ENCODE results near the gene PDE10A. TPM values are rescaled to one million over a fixed set of nuclear protein-coding genes. Genes with fewer than 3 reads are reported as not detected.
"Not testable (repeated sequence)": the region's sequence is repeated elsewhere in the genome, so short reads cannot be mapped to it uniquely, and the experiment has no call there.

Gene PDE10A
- total RNA-seq, 1 donor from 2014 or later: 14.4 TPM

GRCh38 chr6:165557674-165558073, 105.4 kb downstream of the PDE10A start:
- no peak for TF ChIP-seq CTCF (IDR thresholded peaks at IDR 0.05; ENCODE audit: unreplicated experiment)
- DNase-seq (ENCODE audit: low spot score, unreplicated experiment): no peak
- Mint-ChIP-seq H3K4me3 (ENCODE audit: low read depth) (no peak overlapping the region), H3K4me1 (ENCODE audit: low read depth) (peaks cover 8% of the 10 kb centered on the region), H3K27ac (no peak overlapping the region), H3K9me3 (ENCODE audit: low read depth) (peaks cover 18% of the 10 kb centered on the region), H3K27me3 (no peaks in the 10 kb centered on the region), H3K36me3 (ENCODE audit: insufficient read depth) (peaks cover 12% of the 10 kb centered on the region)

- H3K27ac Mint-ChIP-seq: no peak overlapping the region
- DNase-seq (ENCODE audit: low spot score, unreplicated experiment): no peak
- H3K36me3 Mint-ChIP-seq (ENCODE audit: insufficient read depth): peaks cover 9% of the 10 kb centered on the region
- peaks cover 10% of the 10 kb centered on the region for H3K4me1 Mint-ChIP-seq (ENCODE audit: low read depth)
- H3K9me3 Mint-ChIP-seq (ENCODE audit: low read depth): peaks cover 17% of the 10 kb centered on the region
- no peaks in the 10 kb centered on the region for H3K27me3 Mint-ChIP-seq
- H3K4me3 Mint-ChIP-seq (ENCODE audit: low read depth): no peak overlapping the region
- no peak for TF ChIP-seq CTCF (IDR thresholded peaks at IDR 0.05; ENCODE audit: unreplicated experiment)
Measured at GRCh38 chr6:165556116-165556843, 106.8 kb downstream of the PDE10A start.

- DNase-seq (ENCODE audit: low spot score, unreplicated experiment); H3K36me3 Mint-ChIP-seq (ENCODE audit: insufficient read depth); H3K4me3 Mint-ChIP-seq (ENCODE audit: low read depth); H3K27ac Mint-ChIP-seq; H3K27me3 Mint-ChIP-seq: not testable (repeated sequence)
- peaks cover 11% of the 10 kb centered on the region for H3K9me3 Mint-ChIP-seq (ENCODE audit: low read depth)
- H3K4me1 Mint-ChIP-seq (ENCODE audit: low read depth): peaks cover 10% of the 10 kb centered on the region
Measured at GRCh38 chr6:165554644-165555043, 108.4 kb downstream of the PDE10A start.

- Mint-ChIP-seq H3K36me3 (ENCODE audit: insufficient read depth) (no peaks in the 10 kb centered on the region), H3K27ac (peak overlapping the region; percentile 48), H3K4me3 (ENCODE audit: low read depth) (no peak overlapping the region), H3K9me3 (ENCODE audit: low read depth) (peaks cover 7% of the 10 kb centered on the region), H3K27me3 (no peaks in the 10 kb centered on the region), H3K4me1 (ENCODE audit: low read depth) (peaks cover 13% of the 10 kb centered on the region)
- TF ChIP-seq CTCF (IDR thresholded peaks at IDR 0.05; ENCODE audit: unreplicated experiment): no peak
- no peak for DNase-seq (ENCODE audit: low spot score, unreplicated experiment)
Measured at GRCh38 chr6:165552248-165552736, 110.7 kb downstream of the PDE10A start.

- Mint-ChIP-seq H3K27me3 (no peaks in the 10 kb centered on the region), H3K9me3 (ENCODE audit: low read depth) (peaks cover 7% of the 10 kb centered on the region), H3K4me3 (ENCODE audit: low read depth) (no peak overlapping the region), H3K27ac (no peak overlapping the region), H3K4me1 (ENCODE audit: low read depth) (peaks cover 15% of the 10 kb centered on the region), H3K36me3 (ENCODE audit: insufficient read depth) (no peaks in the 10 kb centered on the region)
- no peak for TF ChIP-seq CTCF (IDR thresholded peaks at IDR 0.05; ENCODE audit: unreplicated experiment)
- DNase-seq (ENCODE audit: low spot score, unreplicated experiment): no peak
Measured at GRCh38 chr6:165551828-165552227, 111.2 kb downstream of the PDE10A start.

GRCh38 chr6:165548450-165548849, 114.6 kb downstream of the PDE10A start:
- no peaks in the 10 kb centered on the region for H3K27me3 Mint-ChIP-seq
- DNase-seq (ENCODE audit: low spot score, unreplicated experiment): no peak
- TF ChIP-seq CTCF (IDR thresholded peaks at IDR 0.05; ENCODE audit: unreplicated experiment): no peak
- H3K4me3 Mint-ChIP-seq (ENCODE audit: low read depth): no peak overlapping the region
- H3K27ac Mint-ChIP-seq: no peak overlapping the region
- H3K4me1 Mint-ChIP-seq (ENCODE audit: low read depth): peaks cover 14% of the 10 kb centered on the region
- H3K36me3 Mint-ChIP-seq (ENCODE audit: insufficient read depth): no peaks in the 10 kb centered on the region
- no peaks in the 10 kb centered on the region for H3K9me3 Mint-ChIP-seq (ENCODE audit: low read depth)
